Neural cell (in vitro differentiated cells): ENCODE results near the gene GALNT16.

Experiments
- MXI1 ChIP-seq: fragments of 450-650 bp; conservative IDR thresholded peaks from 2 replicates; pipeline ENCODE4 v1.6.1; 2014; ENCODE audit warnings: antibody characterized with exemption, mild to moderate bottlenecking; ENCODE audit not compliant: poor library complexity, severe bottlenecking
- POLR2AphosphoS5 ChIP-seq: IDR thresholded peaks from 2 replicates; pipeline ENCODE4 v1.6.1; 2012
- RAD21 ChIP-seq: fragments of 450-650 bp; conservative IDR thresholded peaks from 2 replicates; pipeline ENCODE4 v1.6.1; 2014; ENCODE audit warnings: antibody characterized with exemption, mild to moderate bottlenecking, moderate library complexity
- TF ChIP-seq, protein P1 (sequence below): fragments of 450-650 bp; IDR thresholded peaks from 2 replicates; pipeline ENCODE4 v1.5.1; 2014; ENCODE audit warnings: antibody characterized with exemption, mild to moderate bottlenecking, moderate library complexity; ENCODE audit not compliant: poor library complexity, severe bottlenecking

DNA sequence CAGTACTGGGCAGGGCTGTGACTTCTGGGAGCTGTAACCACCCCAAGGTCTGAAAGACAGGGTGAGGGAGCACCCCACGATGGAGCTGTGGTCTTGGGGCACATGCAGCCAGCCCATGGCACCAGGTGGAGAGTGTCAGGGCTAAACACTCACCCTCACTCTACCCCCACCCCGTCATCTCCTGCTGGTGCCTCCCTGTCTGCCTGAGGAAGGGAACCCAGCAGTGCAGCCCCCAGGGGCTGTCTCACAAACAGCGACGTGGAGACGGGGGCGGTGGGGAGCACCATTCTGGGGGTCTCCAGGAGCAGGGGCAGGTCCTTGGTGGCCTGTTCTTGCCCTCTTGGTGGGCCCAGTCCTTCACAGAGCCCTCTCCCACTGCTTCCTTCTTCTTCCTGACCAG lies 74.6 kb downstream of the GALNT16 start:
- TF ChIP-seq POLR2AphosphoS5 (no peak), RAD21 (no peak), MXI1 (no peak)
- TF ChIP-seq, protein P1, sequence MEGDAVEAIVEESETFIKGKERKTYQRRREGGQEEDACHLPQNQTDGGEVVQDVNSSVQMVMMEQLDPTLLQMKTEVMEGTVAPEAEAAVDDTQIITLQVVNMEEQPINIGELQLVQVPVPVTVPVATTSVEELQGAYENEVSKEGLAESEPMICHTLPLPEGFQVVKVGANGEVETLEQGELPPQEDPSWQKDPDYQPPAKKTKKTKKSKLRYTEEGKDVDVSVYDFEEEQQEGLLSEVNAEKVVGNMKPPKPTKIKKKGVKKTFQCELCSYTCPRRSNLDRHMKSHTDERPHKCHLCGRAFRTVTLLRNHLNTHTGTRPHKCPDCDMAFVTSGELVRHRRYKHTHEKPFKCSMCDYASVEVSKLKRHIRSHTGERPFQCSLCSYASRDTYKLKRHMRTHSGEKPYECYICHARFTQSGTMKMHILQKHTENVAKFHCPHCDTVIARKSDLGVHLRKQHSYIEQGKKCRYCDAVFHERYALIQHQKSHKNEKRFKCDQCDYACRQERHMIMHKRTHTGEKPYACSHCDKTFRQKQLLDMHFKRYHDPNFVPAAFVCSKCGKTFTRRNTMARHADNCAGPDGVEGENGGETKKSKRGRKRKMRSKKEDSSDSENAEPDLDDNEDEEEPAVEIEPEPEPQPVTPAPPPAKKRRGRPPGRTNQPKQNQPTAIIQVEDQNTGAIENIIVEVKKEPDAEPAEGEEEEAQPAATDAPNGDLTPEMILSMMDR, result no peak
